ACHN (cell line): ENCODE data around the gene BCL6.

Experiments
- DNase-seq: peaks from one replicate; pipeline ENCODE4 v3.0.0-alpha.2; 2015
- in situ Hi-C: cut with HindIII; loops from 2 replicates; pipeline ENCODE4 v1.10.0; 2017; ENCODE audit warnings: low sequenced_read_pairs, low pct_ligation_motif_present, low pct_unique_long_range_greater_than_20kb

Gene BCL6

DNA sequence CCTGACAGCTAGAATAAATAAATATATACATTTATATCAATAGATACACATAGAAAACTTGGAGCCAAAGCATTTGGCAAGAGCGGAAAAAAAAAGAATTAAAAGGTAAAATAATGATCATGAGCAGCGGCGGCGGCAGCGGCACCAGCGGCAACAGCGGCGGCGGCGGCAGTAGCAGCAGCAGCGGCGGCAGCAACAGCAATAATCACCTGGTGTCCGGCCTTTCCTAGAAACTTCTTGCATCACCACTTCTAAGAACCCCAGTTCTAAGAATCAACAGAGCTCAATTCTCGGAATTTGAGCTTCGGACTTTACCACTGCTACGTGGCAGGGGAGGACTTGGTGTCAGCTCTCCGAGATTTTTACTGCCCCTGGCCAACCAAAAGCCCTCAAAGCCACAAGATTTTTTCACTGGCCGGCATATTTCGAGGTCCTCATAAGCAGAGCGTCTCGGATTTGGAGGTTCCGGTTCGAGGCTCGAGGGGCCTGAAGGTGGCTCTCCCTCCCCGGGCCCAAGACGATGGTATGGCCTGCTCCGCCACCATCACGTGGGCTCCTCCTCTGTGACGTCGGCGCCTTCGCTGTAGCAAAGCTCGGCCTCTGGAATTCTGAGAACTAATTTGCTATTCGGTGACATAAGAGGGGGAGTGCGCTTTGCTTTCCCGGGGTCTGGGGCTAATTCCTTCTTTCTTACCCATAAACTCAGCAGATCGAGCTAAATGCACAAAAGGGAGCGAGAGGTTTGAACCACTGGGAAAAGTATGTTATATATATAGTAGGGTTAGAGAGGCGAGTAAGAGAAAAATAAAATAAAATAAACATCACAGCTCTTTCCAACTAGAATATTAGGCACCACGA is at the start of gene BCL6:
Gene BCL6, minus strand, starts transcription at position 268 of the 858 bp plus-strand sequence. CDS start 11,775 bp downstream, outside the sequence.
- in situ Hi-C loops = no loop called here
- peak; percentile 97 for DNase-seq

DNA sequence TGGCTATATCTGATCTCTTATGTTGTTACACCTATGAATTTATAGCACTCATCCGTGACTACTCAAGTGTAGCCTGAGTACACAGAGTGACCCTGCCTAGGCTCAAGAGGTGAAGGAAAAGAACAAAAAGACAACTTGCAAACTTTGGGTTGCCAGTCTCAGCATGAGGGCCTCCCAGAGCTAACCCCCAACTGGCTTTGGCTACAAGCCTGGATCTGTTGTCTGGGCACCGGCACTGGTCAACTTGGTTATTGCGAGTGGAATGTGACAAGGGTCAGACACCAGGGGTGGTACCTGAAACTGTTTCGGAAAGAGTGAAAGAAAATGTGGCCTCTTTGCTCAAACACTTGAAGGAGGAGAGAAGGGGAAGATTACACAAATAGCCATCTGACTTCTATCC is 49.5 kb upstream of the BCL6 start:
- DNase-seq = no peak
- in situ Hi-C loops = no loop called here

DNA sequence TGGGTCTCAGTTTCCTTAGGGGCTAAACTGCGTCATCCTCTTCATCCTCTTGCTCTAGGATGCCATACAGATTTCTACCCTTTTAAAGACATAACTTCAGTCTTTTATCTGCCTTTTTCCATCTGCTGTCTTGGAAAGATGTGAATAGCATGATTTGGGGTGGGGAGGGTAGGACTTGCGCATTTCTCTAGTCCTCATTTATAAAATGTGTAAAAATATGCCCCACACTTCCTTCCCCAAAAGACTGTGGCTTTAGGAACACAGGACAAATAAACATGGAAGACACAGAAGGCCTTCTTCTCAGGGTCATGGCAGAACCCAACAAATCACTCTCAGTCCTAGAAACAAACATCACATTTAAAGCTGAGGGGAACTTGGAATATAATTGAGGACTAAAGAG is 48.4 kb upstream of the BCL6 start:
- DNase-seq = no peak
- in situ Hi-C loops = no loop called here

DNA sequence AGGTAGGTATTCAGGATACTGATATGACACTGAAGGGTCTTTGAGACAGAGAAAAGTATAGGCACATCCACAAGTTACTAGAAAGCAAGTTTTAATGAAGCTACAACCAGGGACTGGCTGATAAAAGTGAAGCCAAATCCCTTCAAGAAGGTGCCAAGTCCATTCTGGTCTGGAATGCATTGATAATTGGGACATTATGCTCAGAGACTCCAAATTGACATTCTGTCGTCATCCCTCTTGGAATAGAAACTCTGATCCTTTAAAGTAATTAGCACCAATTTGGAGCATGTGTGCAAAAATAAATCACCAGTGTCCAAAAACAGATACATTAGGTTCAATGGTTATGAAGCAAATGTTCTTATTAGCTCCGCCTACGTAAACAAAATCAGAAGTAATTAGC is 47.3 kb upstream of the BCL6 start:
- DNase-seq = no peak
- in situ Hi-C loops = no loop called here

DNA sequence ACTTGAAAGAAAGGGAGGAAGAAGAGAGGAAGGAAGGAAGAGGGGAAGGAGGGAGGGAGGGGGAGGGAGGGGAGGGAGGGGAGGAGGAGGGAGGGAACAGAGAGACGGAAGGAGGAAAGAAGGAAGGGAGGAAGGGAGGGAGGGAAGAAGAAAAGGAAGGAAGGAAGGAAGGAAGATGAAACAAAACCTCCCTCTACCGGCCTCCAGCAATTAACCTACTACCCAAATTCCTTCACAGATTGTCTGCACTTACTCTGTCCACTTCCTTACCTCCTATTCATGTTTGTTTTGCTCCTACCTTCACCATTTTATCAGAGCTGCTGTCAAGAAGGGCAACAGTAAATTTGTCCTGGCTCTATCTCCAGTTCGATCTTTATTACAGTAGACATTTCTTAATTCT is 44.6 kb upstream of the BCL6 start:
- in situ Hi-C loops = no loop called here
- no peak for DNase-seq

DNA sequence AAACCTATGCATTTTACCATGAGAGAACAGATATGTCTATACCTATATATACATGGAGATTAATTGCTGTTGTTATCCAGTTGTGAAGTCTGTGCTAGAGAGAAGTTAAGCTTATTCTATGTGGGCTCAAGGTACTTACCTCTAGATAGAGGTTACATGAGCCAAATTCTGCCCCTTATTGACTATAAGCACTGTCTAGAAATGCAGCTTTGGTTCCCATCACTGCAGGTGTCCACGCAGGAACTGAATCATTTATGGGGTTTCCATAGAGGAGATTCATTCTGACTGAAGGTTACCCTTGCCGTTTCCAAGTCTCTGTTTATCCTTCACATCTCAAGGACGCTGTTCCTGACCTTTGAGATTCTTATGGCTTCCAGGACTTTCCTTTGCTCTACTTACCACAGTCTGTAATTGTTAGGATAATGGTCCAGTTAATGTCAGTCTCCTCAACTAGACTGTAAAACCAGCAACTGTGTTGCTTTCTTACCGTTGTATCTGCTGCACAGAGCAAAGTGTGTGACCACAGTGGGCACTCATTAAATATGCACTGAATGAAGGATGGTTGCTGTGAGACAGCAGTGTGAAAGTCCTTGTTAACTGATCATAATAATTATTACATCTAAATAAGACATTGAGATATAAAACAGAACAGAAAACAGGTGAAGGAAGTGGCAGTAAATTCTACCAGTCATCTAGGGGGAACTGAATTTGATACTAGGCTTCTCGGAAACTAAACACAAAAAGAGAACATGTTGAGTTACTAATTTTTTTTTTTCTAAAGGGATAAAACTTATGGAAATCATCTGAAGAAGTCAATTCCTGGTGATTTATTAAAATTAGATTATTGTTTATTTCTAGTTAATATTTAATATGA is 44.0 kb upstream of the BCL6 start:
- DNase-seq = no peak
- in situ Hi-C loops = no loop called here

DNA sequence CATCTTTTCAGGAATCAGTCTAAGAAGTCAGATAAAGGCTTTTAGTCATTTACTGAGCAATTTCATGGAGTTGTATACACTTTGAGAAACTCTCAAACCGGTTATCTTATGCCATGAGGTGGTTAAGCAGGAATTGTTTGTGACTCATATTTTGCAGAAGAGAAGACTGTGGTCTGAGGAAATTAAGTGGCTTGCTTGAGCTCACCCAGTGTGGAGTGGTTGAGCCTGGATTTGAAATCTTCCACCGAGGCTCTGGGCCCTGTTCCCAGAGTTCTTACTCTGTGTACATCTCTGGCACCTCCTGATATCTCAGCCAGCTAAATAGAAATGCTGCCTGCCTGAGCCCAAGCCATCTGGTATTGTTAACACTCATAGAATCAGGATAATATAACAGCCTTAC is 37.8 kb upstream of the BCL6 start:
- in situ Hi-C loops = no loop called here
- DNase-seq = no peak

DNA sequence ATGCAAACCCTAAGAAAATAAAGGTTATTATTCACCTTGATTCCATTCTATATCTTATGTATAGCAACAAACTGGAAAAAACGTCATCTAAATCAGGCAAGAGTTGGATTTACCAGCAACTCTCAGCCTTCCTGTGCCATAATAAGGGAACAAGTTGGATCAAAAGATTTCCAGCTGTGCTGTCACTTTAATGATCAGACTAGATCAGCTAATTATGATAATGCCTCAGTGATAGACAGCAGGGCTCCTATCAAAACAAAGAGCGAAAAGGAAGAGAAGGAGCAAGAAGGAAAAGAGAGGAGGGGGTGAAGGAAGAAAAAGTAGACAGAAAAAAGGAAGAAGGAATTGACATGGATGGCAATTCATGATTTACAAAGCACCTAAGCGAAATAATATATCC is 36.7 kb upstream of the BCL6 start:
- in situ Hi-C loops = no loop called here
- DNase-seq = no peak

DNA sequence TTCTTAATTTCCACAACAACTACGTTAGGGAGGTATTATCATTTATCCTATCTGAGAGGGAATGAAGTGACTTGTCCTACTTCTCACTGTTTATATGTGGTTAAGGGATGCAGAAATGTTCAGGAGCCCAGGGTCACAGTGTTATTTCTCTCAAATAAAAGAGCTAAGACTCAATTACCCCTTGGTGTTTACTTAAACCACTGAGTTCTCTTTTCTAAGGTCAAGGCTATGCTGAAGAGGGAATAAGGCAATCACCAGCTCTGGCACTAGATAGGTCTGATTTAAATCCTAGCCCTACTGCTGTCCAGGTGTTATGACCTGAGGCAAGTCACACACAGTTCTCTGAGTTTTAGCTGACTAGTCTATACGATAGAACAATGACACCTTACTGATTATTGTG is 35.7 kb upstream of the BCL6 start:
- in situ Hi-C loops = no loop called here
- no peak for DNase-seq

DNA sequence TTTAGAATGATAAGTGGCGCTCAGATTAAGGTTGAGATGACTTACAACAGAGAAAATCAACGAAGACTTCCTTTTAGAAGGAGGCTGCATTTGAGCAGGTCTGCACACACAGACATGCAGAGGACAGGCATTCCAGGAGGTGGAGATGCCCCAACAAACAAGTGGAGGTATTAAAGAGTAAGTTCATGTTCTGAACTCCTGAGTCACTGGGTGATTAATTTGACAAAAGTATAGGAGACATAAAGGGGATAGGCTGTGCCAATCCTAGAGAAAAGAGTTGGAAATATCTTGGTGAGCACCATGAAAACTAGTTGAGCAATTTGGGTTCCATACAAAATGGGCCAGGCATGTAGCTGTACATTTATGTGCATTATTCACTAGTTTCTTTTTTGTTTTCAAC is 33.5 kb upstream of the BCL6 start:
- in situ Hi-C loops = no loop called here
- DNase-seq = no peak

DNA sequence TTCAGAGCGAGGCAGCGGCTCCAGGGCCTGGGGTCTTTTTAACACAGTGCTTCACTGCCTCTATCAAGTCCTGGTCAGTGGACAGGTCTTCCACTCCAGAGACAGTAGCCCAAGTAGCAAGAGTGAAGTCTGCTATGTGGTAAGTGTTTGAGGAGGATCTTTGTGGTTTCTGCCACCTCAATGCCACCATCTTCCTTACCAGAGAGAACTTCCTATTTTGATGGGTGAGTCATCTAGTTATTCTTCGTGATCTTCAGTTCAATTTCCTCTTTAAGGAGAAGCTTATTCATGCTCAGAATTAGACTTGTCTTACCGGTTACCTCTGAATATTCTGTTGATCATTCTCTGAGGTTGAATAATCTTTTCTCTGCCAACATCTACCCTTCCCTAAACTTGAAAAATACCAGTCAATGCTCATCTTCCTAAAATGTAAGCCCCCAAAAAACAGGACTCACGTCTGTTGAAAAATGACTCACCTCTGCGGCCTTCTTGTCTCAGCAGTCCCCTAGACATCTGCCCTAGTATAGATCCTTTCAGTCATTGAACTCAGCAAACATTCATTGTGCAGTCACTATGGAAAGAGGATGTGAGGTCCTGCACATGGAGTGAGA is 32.2 kb upstream of the BCL6 start:
- in situ Hi-C loops = no loop called here
- DNase-seq = no peak

DNA sequence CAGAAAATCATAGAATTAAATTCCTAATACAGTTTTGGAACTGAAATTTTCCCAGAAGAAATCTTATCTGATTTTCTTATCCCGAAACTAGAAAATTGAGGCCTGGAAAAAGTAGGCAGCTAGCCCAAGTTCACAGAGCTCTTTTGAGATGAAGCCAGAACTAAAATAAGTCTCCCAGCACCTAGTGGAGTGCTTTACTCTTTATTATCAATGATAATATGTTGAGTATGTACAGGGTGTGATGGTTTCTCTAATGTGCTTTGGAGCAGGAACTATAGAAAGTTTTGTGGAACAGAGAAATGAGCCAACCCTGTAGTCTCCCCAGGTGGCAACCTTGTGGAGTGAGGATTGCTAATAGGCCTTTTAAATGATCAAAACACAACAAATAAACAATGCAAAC is 30.3 kb upstream of the BCL6 start:
- in situ Hi-C loops = no loop called here
- DNase-seq = no peak

DNA sequence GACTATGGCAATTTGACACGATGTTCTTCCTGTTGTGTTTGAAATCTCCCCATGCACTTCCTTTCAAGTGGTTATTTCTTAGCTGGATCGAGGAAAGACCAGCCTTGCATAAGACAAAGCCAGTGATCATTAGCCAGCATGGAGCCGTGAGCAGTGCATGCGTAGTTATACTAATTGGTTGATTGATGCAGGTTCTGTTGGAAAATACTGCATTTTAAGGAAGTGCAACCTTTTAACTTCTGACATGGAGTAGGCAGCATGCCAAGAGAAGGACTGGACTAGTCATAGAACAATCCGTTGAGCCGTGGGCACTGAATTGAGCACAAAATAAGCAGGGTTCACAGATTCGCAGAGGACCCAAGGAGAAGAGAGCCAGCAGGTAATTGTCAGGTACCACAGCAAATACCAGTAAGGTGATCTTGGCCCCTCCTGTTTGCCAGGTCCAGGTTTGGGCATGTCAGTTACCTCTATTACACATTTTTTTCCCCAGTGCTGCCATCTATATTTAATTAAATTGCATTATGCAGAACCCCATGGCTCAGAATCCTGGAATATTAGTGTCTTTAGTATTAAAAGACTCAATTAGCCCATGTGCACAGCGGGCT is 29.0 kb upstream of the BCL6 start:
- DNase-seq = no peak
- in situ Hi-C loops = no loop called here

DNA sequence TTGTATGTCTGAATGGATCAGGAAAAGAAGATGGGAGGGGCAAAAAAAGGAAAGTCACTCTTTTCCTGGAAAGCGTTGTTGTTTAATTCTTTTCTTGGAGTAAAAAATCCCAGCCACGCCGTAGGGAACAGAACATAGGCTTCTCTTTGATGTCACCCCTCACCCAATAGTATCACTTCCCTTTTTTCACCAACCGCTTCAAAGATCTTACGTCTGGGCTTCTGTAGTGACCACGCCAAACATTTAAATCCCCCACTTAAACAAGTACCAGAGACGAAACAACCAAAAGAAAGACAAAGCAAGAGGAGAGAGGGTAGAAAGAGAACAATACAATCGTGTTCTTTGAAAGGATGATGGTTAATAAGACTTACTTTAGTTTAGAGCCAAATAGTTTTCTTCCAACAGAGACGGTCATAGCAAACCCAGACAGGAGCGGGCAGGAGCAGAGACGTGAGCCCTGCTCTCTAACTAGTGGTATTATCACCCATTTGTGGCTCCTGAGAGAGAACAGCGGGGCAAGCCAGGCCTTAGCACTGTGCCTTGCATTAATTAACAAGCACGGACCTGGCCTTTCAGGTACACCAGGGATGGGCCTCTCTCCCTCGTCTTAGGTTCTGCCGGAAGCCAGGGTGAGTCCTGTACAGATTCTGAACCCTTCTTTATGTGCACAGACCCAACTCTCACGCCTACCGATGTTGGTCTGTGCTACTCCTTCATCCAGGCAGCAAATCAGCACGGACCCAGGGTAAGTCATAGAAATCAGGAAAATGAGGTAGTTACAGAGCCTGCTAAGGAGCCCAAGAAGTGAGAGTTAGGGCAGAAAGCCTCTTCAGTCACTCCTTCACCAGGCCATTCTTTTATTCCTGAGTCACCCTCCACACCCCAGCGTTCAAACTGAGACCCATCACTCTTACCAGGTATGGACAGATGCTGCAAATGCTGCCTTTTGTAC is 28.2 kb upstream of the BCL6 start:
- in situ Hi-C loops = no loop called here
- no peak for DNase-seq

DNA sequence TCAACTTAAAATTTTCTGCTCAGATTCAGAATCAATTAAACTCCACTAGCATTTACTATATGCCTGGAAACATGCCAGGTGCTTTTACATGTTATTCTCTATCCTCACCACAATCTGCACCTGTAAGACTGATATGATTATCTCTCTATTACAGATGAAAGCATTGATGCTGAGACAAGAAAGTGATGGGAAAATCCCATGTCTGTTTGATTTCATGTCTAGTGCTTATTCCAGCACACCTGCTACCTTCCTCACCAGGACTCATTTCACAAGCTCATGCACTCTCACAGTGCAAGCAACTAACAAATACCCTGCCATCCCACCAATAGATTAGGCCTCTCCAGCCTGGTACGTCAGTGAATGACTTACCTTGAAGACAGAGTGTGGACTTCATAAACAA is 25.0 kb upstream of the BCL6 start:
- DNase-seq = no peak
- in situ Hi-C loops = no loop called here

DNA sequence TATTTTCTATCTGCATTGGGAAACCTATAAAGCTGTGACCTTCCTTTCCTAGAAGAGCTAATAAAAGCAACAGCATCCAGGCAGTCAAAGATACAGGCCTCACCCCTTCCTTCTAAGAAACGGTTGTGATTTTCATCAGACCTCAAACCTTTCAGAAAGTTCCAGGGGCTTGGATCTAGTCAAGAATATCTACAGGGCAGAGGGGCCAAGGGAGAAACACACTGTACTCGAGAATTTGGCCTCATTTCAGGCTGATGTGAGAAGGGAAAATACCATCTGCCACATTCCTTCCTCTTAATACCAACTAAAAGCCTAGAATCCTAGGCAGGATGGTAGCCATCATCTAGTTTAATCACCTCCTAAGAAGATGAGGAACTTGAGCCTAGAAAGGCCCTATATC is 24.5 kb upstream of the BCL6 start:
- DNase-seq = no peak
- in situ Hi-C loops = no loop called here

DNA sequence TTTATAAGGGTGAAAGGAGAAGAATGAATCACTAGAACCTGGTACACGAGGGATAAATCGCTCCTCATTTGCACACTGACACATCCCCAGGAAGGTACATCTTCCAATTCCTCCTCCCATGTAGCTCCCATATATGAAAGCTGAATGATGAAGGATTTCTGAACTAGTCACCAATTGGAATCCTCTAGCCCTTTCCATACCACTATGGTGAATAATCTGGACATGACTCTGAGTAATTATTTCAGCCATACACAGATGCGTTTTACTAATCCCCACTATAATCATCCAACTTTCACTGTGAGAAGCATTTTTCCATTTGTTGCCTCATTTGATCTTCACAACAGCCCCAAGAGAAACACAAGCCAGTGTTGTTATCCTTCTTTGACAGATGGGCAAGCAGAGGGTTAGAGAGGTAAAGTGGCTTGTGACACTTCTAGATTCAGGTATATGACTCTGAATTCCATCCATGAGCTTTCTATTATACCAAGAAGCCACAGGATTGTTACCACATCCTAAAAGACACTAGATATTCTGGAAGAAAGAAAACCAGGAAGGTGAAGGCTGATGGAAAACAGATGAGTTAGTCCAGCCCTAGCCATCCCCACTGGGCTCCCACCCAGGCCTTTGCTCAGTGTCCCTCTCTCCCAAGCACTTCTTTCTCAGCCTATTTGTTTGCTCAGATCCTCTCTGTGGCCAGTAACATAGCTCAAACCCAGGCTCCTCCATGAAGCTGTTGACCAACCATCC is 22.2 kb upstream of the BCL6 start:
- DNase-seq = no peak
- in situ Hi-C loops = no loop called here
